ACC112 (cell line): ENCODE measurements around the gene OCA2.

Experiments
- H2AFZ ChIP-seq: fragments of 200-600 bp; sonication (generic); one replicate; pipeline ENCODE4 v1.6.0; 2017; ENCODE audit warnings: antibody characterized with exemption, low read length; ENCODE audit not compliant: unreplicated experiment
- H3K27ac ChIP-seq: fragments of 200-600 bp; sonication (generic); 2 replicates; pipeline ENCODE4 v1.5.1; 2014; ENCODE audit warnings: low read depth, mild to moderate bottlenecking, antibody characterized with exemption, low read length, moderate library complexity
- H3K27me3 ChIP-seq: fragments of 200-600 bp; sonication (generic); 2 replicates; pipeline ENCODE4 v1.6.1; 2014; ENCODE audit warnings: mild to moderate bottlenecking, antibody characterized with exemption, low read length, moderate library complexity, mixed read lengths; ENCODE audit not compliant: insufficient read depth
- H3K36me3 ChIP-seq: fragments of 200-600 bp; sonication (generic); 2 replicates; pipeline ENCODE4 v1.6.1; 2016; ENCODE audit warnings: mild to moderate bottlenecking, antibody characterized with exemption, low read length, moderate library complexity, mixed read lengths; ENCODE audit not compliant: insufficient read depth
- H3K4me1 ChIP-seq: fragments of 200-600 bp; sonication (generic); one replicate; pipeline ENCODE4 v1.6.1; 2016; ENCODE audit warnings: low read length, mixed read lengths; ENCODE audit not compliant: insufficient read depth, unreplicated experiment, control insufficient read depth
- H3K4me3 ChIP-seq: fragments of 200-600 bp; sonication (generic); 2 replicates; pipeline ENCODE4 v1.5.1; 2014; ENCODE audit warnings: mild to moderate bottlenecking, low read depth, low read length
- H3K79me2 ChIP-seq: fragments of 200-600 bp; sonication (generic); one replicate; pipeline ENCODE4 v1.6.0; 2016; ENCODE audit warnings: low read length; ENCODE audit not compliant: control insufficient read depth, unreplicated experiment, insufficient read depth

Gene OCA2

GRCh38 chr15:27902680-27903385, 196.3 kb downstream of the OCA2 start:
- Histone ChIP-seq H3K36me3 (no peaks in the 10 kb centered on the region), H3K79me2 (no peaks in the 10 kb centered on the region), H2AFZ (no peak overlapping the region), H3K27me3 (no peaks in the 10 kb centered on the region), H3K27ac (no peak overlapping the region), H3K4me1 (no peaks in the 10 kb centered on the region), H3K4me3 (no peak overlapping the region)

- H3K4me1 ChIP-seq = no peaks in the 10 kb centered on the region
- H3K4me3 ChIP-seq = no peak overlapping the region
- no peak overlapping the region for H3K27ac ChIP-seq
- no peaks in the 10 kb centered on the region for H3K36me3 ChIP-seq
- H2AFZ ChIP-seq = no peak overlapping the region
- H3K27me3 ChIP-seq = no peaks in the 10 kb centered on the region
- no peaks in the 10 kb centered on the region for H3K79me2 ChIP-seq
These were observed 199.4 kb downstream of the OCA2 start for GRCh38 chr15:27899583-27900285.

GRCh38 chr15:27897481-27897880, 201.6 kb downstream of the OCA2 start:
- Histone ChIP-seq H3K79me2 (no peaks in the 10 kb centered on the region), H2AFZ (no peak overlapping the region), H3K27ac (no peak overlapping the region), H3K36me3 (no peaks in the 10 kb centered on the region), H3K4me1 (no peaks in the 10 kb centered on the region), H3K27me3 (no peaks in the 10 kb centered on the region), H3K4me3 (no peak overlapping the region)

GRCh38 chr15:27894645-27895044, 204.5 kb downstream of the OCA2 start:
- H3K27ac ChIP-seq = no peak overlapping the region

GRCh38 chr15:27889258-27889657, 209.9 kb downstream of the OCA2 start:
- no peak overlapping the region for H3K27ac ChIP-seq
- H3K4me1 ChIP-seq = no peaks in the 10 kb centered on the region
- H3K4me3 ChIP-seq = no peak overlapping the region
- H2AFZ ChIP-seq = no peak overlapping the region
- no peaks in the 10 kb centered on the region for H3K79me2 ChIP-seq
- no peaks in the 10 kb centered on the region for H3K36me3 ChIP-seq
- H3K27me3 ChIP-seq = no peaks in the 10 kb centered on the region

More at GRCh38 chr15:27894645-27895044, 204.5 kb downstream of the OCA2 start:
- no peaks in the 10 kb centered on the region for H3K79me2 ChIP-seq
- H3K4me1 ChIP-seq = no peaks in the 10 kb centered on the region
- no peak overlapping the region for H2AFZ ChIP-seq
- H3K4me3 ChIP-seq = no peak overlapping the region
- H3K27me3 ChIP-seq = no peaks in the 10 kb centered on the region
- no peaks in the 10 kb centered on the region for H3K36me3 ChIP-seq

GRCh38 chr15:27885201-27885600, 213.9 kb downstream of the OCA2 start:
- H2AFZ ChIP-seq = no peak overlapping the region
- H3K4me1 ChIP-seq = no peaks in the 10 kb centered on the region
- no peaks in the 10 kb centered on the region for H3K79me2 ChIP-seq
- H3K27ac ChIP-seq = no peak overlapping the region
- no peaks in the 10 kb centered on the region for H3K27me3 ChIP-seq
- no peak overlapping the region for H3K4me3 ChIP-seq
- H3K36me3 ChIP-seq = no peaks in the 10 kb centered on the region

- Histone ChIP-seq H3K4me1 (no peaks in the 10 kb centered on the region), H3K27ac (no peak overlapping the region), H3K4me3 (no peak overlapping the region), H3K79me2 (no peaks in the 10 kb centered on the region), H3K27me3 (no peaks in the 10 kb centered on the region), H2AFZ (no peak overlapping the region), H3K36me3 (no peaks in the 10 kb centered on the region)
These were observed 214.4 kb downstream of the OCA2 start for GRCh38 chr15:27884726-27885125.

- Histone ChIP-seq H3K79me2 (no peaks in the 10 kb centered on the region), H3K27me3 (no peaks in the 10 kb centered on the region), H3K27ac (no peak overlapping the region), H3K4me1 (no peaks in the 10 kb centered on the region), H3K4me3 (no peak overlapping the region), H2AFZ (no peak overlapping the region), H3K36me3 (no peaks in the 10 kb centered on the region)
These were observed 220.3 kb downstream of the OCA2 start for GRCh38 chr15:27878841-27879240.

GRCh38 chr15:27873828-27874227, 225.3 kb downstream of the OCA2 start:
- Histone ChIP-seq H3K79me2 (no peaks in the 10 kb centered on the region), H3K36me3 (no peaks in the 10 kb centered on the region), H3K27me3 (no peaks in the 10 kb centered on the region), H3K4me1 (no peaks in the 10 kb centered on the region), H3K4me3 (no peak overlapping the region), H2AFZ (no peak overlapping the region), H3K27ac (no peak overlapping the region)

- Histone ChIP-seq H3K36me3 (no peaks in the 10 kb centered on the region), H3K27ac (no peak overlapping the region), H3K79me2 (no peaks in the 10 kb centered on the region), H3K4me1 (no peaks in the 10 kb centered on the region), H3K27me3 (no peaks in the 10 kb centered on the region), H2AFZ (no peak overlapping the region), H3K4me3 (no peak overlapping the region)
These were observed 226.1 kb downstream of the OCA2 start for GRCh38 chr15:27873039-27873438.

- no peaks in the 10 kb centered on the region for H3K27me3 ChIP-seq
- no peaks in the 10 kb centered on the region for H3K4me1 ChIP-seq
- H3K79me2 ChIP-seq = no peaks in the 10 kb centered on the region
- H3K27ac ChIP-seq = no peak overlapping the region
- no peak overlapping the region for H3K4me3 ChIP-seq
- H3K36me3 ChIP-seq = no peaks in the 10 kb centered on the region
- H2AFZ ChIP-seq = no peak overlapping the region
These were observed 226.8 kb downstream of the OCA2 start for GRCh38 chr15:27872355-27872754.
